Neuronal stem cell (in vitro differentiated cells): ENCODE data around the gene DCXR.

Experiments used
- DNase-seq: peaks from one replicate; pipeline ENCODE4 v3.0.0-alpha.2; 2013; ENCODE audit warnings: low spot score
- H2AFZ ChIP-seq: one replicate; pipeline ENCODE4 v1.6.1; 2013; ENCODE audit warnings: mild to moderate bottlenecking, low read length, inconsistent platforms
- H2AK5ac ChIP-seq: 2 replicates; pipeline ENCODE4 v1.6.1; 2013; ENCODE audit warnings: low read depth, mild to moderate bottlenecking, inconsistent platforms, low read length, moderate library complexity, mixed read lengths
- H2BK120ac ChIP-seq: 2 replicates; pipeline ENCODE4 v1.6.1; 2013; ENCODE audit warnings: low read depth, mild to moderate bottlenecking, inconsistent platforms, low read length, moderate library complexity, mixed read lengths
- H2BK12ac ChIP-seq: one replicate; pipeline ENCODE4 v1.6.1; 2013; ENCODE audit warnings: low read length, inconsistent platforms
- H2BK15ac ChIP-seq: 2 replicates; pipeline ENCODE4 v1.6.1; 2013; ENCODE audit warnings: mild to moderate bottlenecking, low read length, inconsistent platforms, mixed read lengths
- H2BK5ac ChIP-seq: one replicate; pipeline ENCODE4 v1.6.1; 2013; ENCODE audit warnings: inconsistent platforms, mild to moderate bottlenecking, low read length, moderate library complexity
- H3K14ac ChIP-seq: one replicate; pipeline ENCODE4 v1.6.1; 2013; ENCODE audit warnings: low read length, inconsistent platforms
- H3K18ac ChIP-seq: 2 replicates; pipeline ENCODE4 v1.6.1; 2013; ENCODE audit warnings: low read length, inconsistent platforms
- H3K23ac ChIP-seq: 2 replicates; pipeline ENCODE4 v1.6.1; 2013; ENCODE audit warnings: low read depth, mild to moderate bottlenecking, mixed read lengths, low read length, inconsistent platforms; ENCODE audit not compliant: poor library complexity
- H3K27ac ChIP-seq: replicated peaks from 3 replicates; pipeline ENCODE4 v1.5.1; 2013; ENCODE audit warnings: low read length, inconsistent platforms
- H3K27me3 ChIP-seq, 3 experiments: 2 replicates each; pipeline ENCODE4 v1.6.1; 2013; ENCODE audit warnings: low read length in 3 of 3, mild to moderate bottlenecking in 2 of 3, inconsistent platforms in 1 of 3, low read depth in 1 of 3, mixed read lengths in 1 of 3, moderate library complexity in 1 of 3; ENCODE audit not compliant: control insufficient read depth in 3 of 3, insufficient read depth in 3 of 3
- H3K36me3 ChIP-seq, 2 donors: replicated peaks in 1 of 2; 2 replicates each; pipeline ENCODE4 v1.6.1; 2013; ENCODE audit warnings: low read length in 2 of 2; ENCODE audit not compliant: control insufficient read depth in 2 of 2, insufficient read depth in 2 of 2
- H3K4ac ChIP-seq: 2 replicates; pipeline ENCODE4 v1.6.1; 2013; ENCODE audit warnings: inconsistent platforms, mild to moderate bottlenecking, low read length, moderate library complexity
- H3K4me1 ChIP-seq, 2 donors: 1 replicate in 1 of 2; 2 replicates in 1 of 2; pipeline ENCODE4 v1.6.1; 2013; ENCODE audit warnings: low read length in 2 of 2, low read depth in 1 of 2; ENCODE audit not compliant: control insufficient read depth in 2 of 2, insufficient read depth in 1 of 2
- H3K4me2 ChIP-seq: one replicate; pipeline ENCODE4 v1.6.1; 2013; ENCODE audit warnings: mild to moderate bottlenecking, low read length, inconsistent platforms; ENCODE audit not compliant: insufficient read depth, poor library complexity, severe bottlenecking
- H3K4me3 ChIP-seq, 2 donors: 2 replicates each; pipeline ENCODE4 v1.5.1; 2013; ENCODE audit warnings: low read length in 2 of 2, mild to moderate bottlenecking in 2 of 2, inconsistent platforms in 1 of 2, moderate library complexity in 1 of 2
- H3K79me1 ChIP-seq: one replicate; pipeline ENCODE4 v1.6.1; 2013; ENCODE audit warnings: low read depth, mild to moderate bottlenecking, inconsistent platforms, low read length, moderate library complexity
- H3K9ac ChIP-seq: one replicate; pipeline ENCODE4 v1.6.1; 2013; ENCODE audit warnings: mild to moderate bottlenecking, low read depth, low read length, inconsistent platforms; ENCODE audit not compliant: poor library complexity
- H3K9me3 ChIP-seq, 2 donors: replicated peaks in 1 of 2; 2 replicates each; pipeline versions ENCODE3 to v1.6.1; 2013; ENCODE audit warnings: low read length in 2 of 2, mild to moderate bottlenecking in 2 of 2, inconsistent platforms in 1 of 2, low read depth in 1 of 2, mixed read lengths in 1 of 2, moderate library complexity in 1 of 2; ENCODE audit not compliant: control insufficient read depth in 2 of 2, insufficient read depth in 1 of 2
- H4K8ac ChIP-seq: one replicate; pipeline ENCODE4 v1.6.1; 2013; ENCODE audit warnings: low read depth, mild to moderate bottlenecking, inconsistent platforms, low read length, moderate library complexity
- H4K91ac ChIP-seq: one replicate; pipeline ENCODE4 v1.6.1; 2013; ENCODE audit warnings: low read length, low read depth, mild to moderate bottlenecking, inconsistent platforms; ENCODE audit not compliant: poor library complexity
- WGBS, 2 donors: extraction: QIAGEN DNeasy Blood & Tissue Kit; methylation state at CpG; one replicate each; pipeline ENCODE4 v1.1.7; 2013; ENCODE audit warnings: missing lambda C conversion rate in 2 of 2, mixed read lengths in 1 of 2; ENCODE audit not compliant: insufficient read length in 2 of 2, insufficient replicate concordance in 1 of 2; ENCODE audit errors: extremely low coverage in 2 of 2; 5-methylcytosine and 5-hydroxymethylcytosine counted together

Gene DCXR

DNA sequence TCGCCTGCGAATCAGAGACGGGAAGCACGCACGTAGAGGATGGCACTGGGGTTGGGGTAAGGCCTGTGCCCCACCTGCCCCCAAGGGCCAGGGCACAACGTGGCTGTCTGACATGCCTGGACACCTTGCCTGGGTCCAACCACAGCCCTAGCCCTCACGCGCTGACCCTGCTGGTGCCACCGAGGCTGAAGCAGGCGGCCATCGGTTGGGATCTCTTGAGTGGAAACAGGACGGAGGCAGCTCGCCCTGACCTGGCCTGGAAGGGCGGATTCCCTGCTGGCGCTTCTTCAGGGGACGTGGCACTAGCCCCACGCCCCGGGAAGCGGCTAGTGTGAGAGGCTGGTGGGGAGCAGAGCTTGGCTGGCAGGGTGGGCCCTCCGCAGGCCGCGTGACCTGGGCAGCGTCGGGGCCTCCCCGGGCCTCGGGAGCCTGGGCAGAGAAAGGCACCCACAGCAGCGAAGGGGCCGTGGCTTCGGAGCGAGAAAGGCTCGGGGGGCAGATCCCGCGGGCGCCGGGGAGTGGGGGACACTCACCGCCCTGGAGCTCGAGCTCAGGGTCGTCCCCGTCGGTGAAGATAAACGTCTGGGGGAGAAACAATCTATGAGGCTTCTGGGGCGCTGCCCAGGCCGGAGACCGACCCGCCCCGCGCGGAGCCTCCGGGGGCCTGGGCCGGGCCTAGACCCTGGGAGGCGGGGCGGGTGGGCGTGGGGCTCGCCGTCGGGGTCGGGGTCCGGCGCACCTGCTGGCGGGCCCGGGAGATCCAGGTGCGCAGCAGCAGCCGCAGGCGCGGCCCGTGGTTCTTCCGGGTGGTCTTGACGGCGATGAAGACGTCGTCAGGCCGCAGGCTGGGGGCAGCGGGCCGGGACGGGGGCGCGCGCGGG lies 13.5 kb upstream of the DCXR start:
- Histone ChIP-seq H2AK5ac (peak overlapping the region; percentile 63), H3K4me1 (peaks cover 7% of the 10 kb centered on the region in 2 donors), H3K27me3 (no peaks in the 10 kb centered on the region), H3K79me1 (peaks cover 21% of the 10 kb centered on the region), H3K9me3 (no peaks in the 10 kb centered on the region), H3K4ac (peak overlapping the region; percentile 53), H2BK120ac (no peak overlapping the region), H3K36me3 (peaks cover 49 to 61% of the 10 kb centered on the region in 2 donors), H2BK5ac (peak overlapping the region; percentile 75), H3K14ac (peak overlapping the region; percentile 89), H3K9ac (peak overlapping the region; percentile 90), H4K8ac (peak overlapping the region; percentile 96), H4K91ac (no peak overlapping the region), H2AFZ (peak overlapping the region; percentile 90), H3K27ac (no peak overlapping the region), H2BK15ac (peak overlapping the region; percentile 96), H3K23ac (peak overlapping the region; percentile 89), H3K4me2 (peak overlapping the region; percentile 98), H3K18ac (peak overlapping the region; percentile 80), H3K4me3 (peak overlapping the region; percentile 98 to 99), H2BK12ac (peak overlapping the region; percentile 100)
- DNase-seq, result no peak
- WGBS, 2 donors, result no CpG with 5 or more reads among the region's 79 CpGs

- Histone ChIP-seq H3K27me3 (no peaks in the 10 kb centered on the region), H3K4ac (no peak overlapping the region), H2BK5ac (peak overlapping the region; percentile 75), H3K9me3 (no peaks in the 10 kb centered on the region), H3K23ac (peak overlapping the region; percentile 89), H3K27ac (no peak overlapping the region), H2BK12ac (peak overlapping the region; percentile 58), H3K4me3 (peak overlapping the region; percentile 2 to 98), H3K14ac (peak overlapping the region; percentile 89), H2BK120ac (no peak overlapping the region), H3K36me3 (peaks cover 43 to 54% of the 10 kb centered on the region in 2 donors), H2AFZ (no peak overlapping the region), H2BK15ac (peak overlapping the region; percentile 96), H4K91ac (no peak overlapping the region), H2AK5ac (peak overlapping the region; percentile 63), H4K8ac (peak overlapping the region; percentile 96), H3K18ac (no peak overlapping the region), H3K4me2 (peak overlapping the region; percentile 11), H3K9ac (peak overlapping the region; percentile 90), H3K4me1 (peaks cover 7% of the 10 kb centered on the region in 2 donors), H3K79me1 (peaks cover 21% of the 10 kb centered on the region)
- no peak for DNase-seq
- WGBS, 2 donors, result no CpG with 5 or more reads among the region's 28 CpGs
Measured at GRCh38 chr17:82050152-82050760, 12.8 kb upstream of the DCXR start.

DNA sequence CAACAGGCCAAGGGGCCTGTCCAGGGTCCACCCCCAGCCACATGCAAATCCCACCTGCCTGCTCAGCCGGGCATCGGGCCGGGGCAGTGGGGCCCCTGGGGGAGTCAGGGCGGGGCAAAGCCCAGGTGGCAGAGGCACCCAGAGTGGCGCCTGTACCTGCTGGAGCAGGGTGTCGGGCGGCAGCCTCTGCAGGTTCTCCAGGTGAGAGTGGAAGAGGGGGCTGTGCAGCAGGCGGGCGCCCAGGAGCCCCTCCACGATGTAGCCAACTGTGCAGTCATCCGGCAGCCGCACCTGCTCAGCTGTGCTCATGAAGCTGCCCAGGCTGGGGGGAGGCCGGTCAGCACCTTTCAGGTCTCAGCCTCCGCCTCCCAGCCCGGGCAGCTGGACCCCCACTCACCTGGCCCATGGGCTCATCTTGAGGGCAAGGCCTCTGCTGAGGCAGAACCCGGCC lies 12.0 kb upstream of the DCXR start:
- no peak overlapping the region for H2BK5ac ChIP-seq
- no peak overlapping the region for H2BK120ac ChIP-seq

GRCh38 chr17:82049106-82049505 lies 11.6 kb upstream of the DCXR start:
- WGBS, 2 donors, result no CpG with 5 or more reads among the region's 8 CpGs
- no peaks in the 10 kb centered on the region for H3K27me3 ChIP-seq

More for the DNA sequence above, 12.0 kb upstream of the DCXR start:
- H2AK5ac ChIP-seq, result peak overlapping the region; percentile 52
- peaks cover 36 to 47% of the 10 kb centered on the region in 2 donors for H3K36me3 ChIP-seq
- H3K9me3 ChIP-seq, result no peaks in the 10 kb centered on the region
- H3K18ac ChIP-seq, result no peak overlapping the region
- H3K14ac ChIP-seq, result no peak overlapping the region
- no peak overlapping the region for H2AFZ ChIP-seq
- no peak overlapping the region for H3K9ac ChIP-seq
- no peak overlapping the region for H3K4ac ChIP-seq
- peaks cover 7% of the 10 kb centered on the region in 2 donors for H3K4me1 ChIP-seq
- peaks cover 21% of the 10 kb centered on the region for H3K79me1 ChIP-seq
- WGBS, 2 donors, result no CpG with 5 or more reads among the region's 16 CpGs
- H2BK15ac ChIP-seq, result no peak overlapping the region
- H3K27ac ChIP-seq, result no peak overlapping the region
- no peak overlapping the region for H2BK12ac ChIP-seq
- no peaks in the 10 kb centered on the region for H3K27me3 ChIP-seq
- H3K4me2 ChIP-seq, result no peak overlapping the region
- no peak for DNase-seq
- H3K23ac ChIP-seq, result no peak overlapping the region
- H4K8ac ChIP-seq, result no peak overlapping the region
- peak overlapping the region in 1 of 2 donors; percentile 12 for H3K4me3 ChIP-seq
- H4K91ac ChIP-seq, result no peak overlapping the region

More at GRCh38 chr17:82049106-82049505, 11.6 kb upstream of the DCXR start:
- Histone ChIP-seq H2AK5ac (peak overlapping the region; percentile 52), H3K18ac (no peak overlapping the region), H3K36me3 (peaks cover 32 to 42% of the 10 kb centered on the region in 2 donors), H3K4me1 (peaks cover 7% of the 10 kb centered on the region in 2 donors), H3K9ac (no peak overlapping the region), H3K27ac (no peak overlapping the region), H3K4ac (no peak overlapping the region), H3K79me1 (peaks cover 19% of the 10 kb centered on the region), H3K23ac (no peak overlapping the region), H2BK12ac (no peak overlapping the region), H2BK120ac (no peak overlapping the region), H2BK5ac (no peak overlapping the region), H4K91ac (no peak overlapping the region), H2AFZ (no peak overlapping the region), H3K4me2 (no peak overlapping the region), H3K4me3 (no peak overlapping the region), H3K9me3 (no peaks in the 10 kb centered on the region), H3K14ac (no peak overlapping the region), H2BK15ac (no peak overlapping the region), H4K8ac (no peak overlapping the region)
- no peak for DNase-seq
